ENCODE results near the gene KRT38.

GRCh38 chr17:41468346-41468745, 27.6 kb upstream of the KRT38 start:
- no peak for TF ChIP-seq CTCF (IDR thresholded peaks at IDR 0.05)
- no peak for TF ChIP-seq POLR2A (IDR thresholded peaks at IDR 0.05)
- TF ChIP-seq EP300 (IDR thresholded peaks at IDR 0.05): no peak
- no peak for TF ChIP-seq POLR2AphosphoS5 (IDR thresholded peaks at IDR 0.05)
